Embryonic facial prominence (tissue), 1 donor: ENCODE results near the gene TRIM50.
"Not testable (repeated sequence)": the region's sequence is repeated elsewhere in the genome, so short reads cannot be mapped to it uniquely, and the experiment has no call there.

Source experiments
- DNase-seq: peaks from one replicate; pipeline ENCODE4 v3.0.0-alpha.2; 2016; ENCODE audit errors: extremely low spot score

Gene TRIM50

GRCh38 chr7:73350306-73351068, 22.6 kb upstream of the TRIM50 start:
- DNase-seq, result no peak

GRCh38 chr7:73349763-73350162, 21.9 kb upstream of the TRIM50 start:
- DNase-seq, result no peak

- no peak for DNase-seq
These were observed 18.1 kb upstream of the TRIM50 start for GRCh38 chr7:73345951-73346350.

GRCh38 chr7:73345538-73345937, 17.7 kb upstream of the TRIM50 start:
- no peak for DNase-seq

- DNase-seq, result no peak
These were observed 15.9 kb upstream of the TRIM50 start for GRCh38 chr7:73343671-73344380.

- DNase-seq, result peak; percentile 68
These were observed 14.8 kb upstream of the TRIM50 start for GRCh38 chr7:73342645-73343044.

- DNase-seq, result no peak
These were observed 14.0 kb upstream of the TRIM50 start for GRCh38 chr7:73341877-73342276.

- no peak for DNase-seq
These were observed 12.6 kb upstream of the TRIM50 start for GRCh38 chr7:73340514-73340913.

- DNase-seq, result no peak
These were observed 10.4 kb upstream of the TRIM50 start for GRCh38 chr7:73338321-73338720.

- DNase-seq, result no peak
These were observed 4.6 kb upstream of the TRIM50 start for GRCh38 chr7:73332447-73332846.

GRCh38 chr7:73330772-73331171, 2.9 kb upstream of the TRIM50 start:
- no peak for DNase-seq

- DNase-seq, result no peak
These were observed 2.1 kb upstream of the TRIM50 start for GRCh38 chr7:73329861-73330581.

GRCh38 chr7:73328696-73329095, 814 bp upstream of the TRIM50 start:
- DNase-seq, result no peak

GRCh38 chr7:73327449-73327848, 433 bp downstream of the TRIM50 start:
- not testable (repeated sequence) for DNase-seq

- not testable (repeated sequence) for DNase-seq
These were observed 2.5 kb downstream of the TRIM50 start for GRCh38 chr7:73325424-73325823.

- not testable (repeated sequence) for DNase-seq
These were observed 3.6 kb downstream of the TRIM50 start for GRCh38 chr7:73324081-73324845.

- DNase-seq, result not testable (repeated sequence)
These were observed 4.3 kb downstream of the TRIM50 start for GRCh38 chr7:73323434-73324080.

- DNase-seq, result not testable (repeated sequence)
These were observed 7.9 kb downstream of the TRIM50 start for GRCh38 chr7:73320009-73320408.

GRCh38 chr7:73319541-73319940, 8.3 kb downstream of the TRIM50 start:
- DNase-seq, result not testable (repeated sequence)

GRCh38 chr7:73318656-73319204, 9.2 kb downstream of the TRIM50 start:
- not testable (repeated sequence) for DNase-seq

- DNase-seq, result no peak
These were observed 11.4 kb downstream of the TRIM50 start for GRCh38 chr7:73316521-73316920.
